Gastroesophageal sphincter (tissue), 4 donors: Measurements from ENCODE around the gene IL17F. TPM values are rescaled to one million over a fixed set of nuclear protein-coding genes. Genes with fewer than 3 reads are reported as not detected.

Source experiments
- ATAC-seq: fragments of 150-250 bp; one replicate; pipeline ENCODE4 v1.9.1; 2016; ENCODE audit warnings: mild to moderate bottlenecking, moderate library complexity
- H3K27ac ChIP-seq, 4 donors: fragments of 200-600 bp; sonication (generic) in 3 of 4; 1 replicate in 3 of 4; 2 replicates in 1 of 4; pipeline ENCODE4 v1.5.1; 2016 to 2019
- H3K27me3 ChIP-seq: fragments of 200-600 bp; sonication (generic); one replicate; pipeline ENCODE4 v1.5.1; 2019
- H3K36me3 ChIP-seq, 2 donors: fragments of 200-600 bp; sonication (generic); one replicate each; pipeline ENCODE4 v1.5.1; 2019; ENCODE audit warnings: control low read depth in 1 of 2
- H3K4me1 ChIP-seq, 3 donors: fragments of 200-600 bp; sonication (generic); 1 replicate in 2 of 3; 2 replicates in 1 of 3; pipeline ENCODE4 v1.5.1; 2016 to 2019; ENCODE audit warnings: control low read depth in 2 of 3
- H3K4me3 ChIP-seq, 2 donors: fragments of 200-600 bp; sonication (generic); one replicate each; pipeline ENCODE4 v1.5.1; 2019; ENCODE audit warnings: mild to moderate bottlenecking in 1 of 2, moderate library complexity in 1 of 2
- H3K9me3 ChIP-seq, 3 donors: fragments of 200-600 bp; sonication (generic); one replicate each; pipeline ENCODE4 v1.5.1; 2017 to 2019; ENCODE audit warnings: control low read depth in 2 of 3
- CTCF ChIP-seq, 4 experiments: fragments of 200-600 bp in 2 of 4; fragments of 450-650 bp in 2 of 4; sonication (generic) in 1 of 4; IDR thresholded peaks; one replicate each; pipeline ENCODE4 v1.5.1; 2017 to 2019; ENCODE audit warnings: antibody characterized with exemption in 4 of 4, mild to moderate bottlenecking in 2 of 4, moderate library complexity in 2 of 4
- EP300 ChIP-seq: sonication (generic); formaldehyde crosslinking; IDR thresholded peaks from one replicate; pipeline ENCODE4 v1.6.1; 2017; ENCODE audit warnings: antibody characterized with exemption, mild to moderate bottlenecking
- POLR2A ChIP-seq, 2 donors: fragments of 450-650 bp; IDR thresholded peaks; one replicate each; pipeline ENCODE4 v1.6.1; 2017; ENCODE audit warnings: antibody characterized with exemption in 2 of 2, mild to moderate bottlenecking in 2 of 2, moderate library complexity in 1 of 2
- POLR2AphosphoS5 ChIP-seq: sonication (generic); formaldehyde crosslinking; IDR thresholded peaks from one replicate; pipeline ENCODE4 v1.6.1; 2017; ENCODE audit warnings: antibody characterized with exemption
- WGBS, 2 donors: methylation state at CpG; one replicate each; pipeline ENCODE4 v1.1.5; 2018; ENCODE audit warnings: low coverage in 1 of 2; 5-methylcytosine and 5-hydroxymethylcytosine counted together
- total RNA-seq, 4 donors: library from RNA; depleted of rRNA; stranded (reverse); fragments of >200 nt; gene quantifications; one replicate each; pipeline ENCODE4 v1.1.0, GENCODE V29; 2016

IL17F gene
- total RNA-seq, 4 donors from 2014 or later, result not detected

GRCh38 chr6:52285177-52286068 is 41.1 kb upstream of the IL17F start:
- H3K27me3 ChIP-seq, result no peaks in the 10 kb centered on the region
- H3K27ac ChIP-seq, result peak overlapping the region in 3 of 4 donors; percentile 58 to 71 (median 68)
- 10 to 14% methylated on average over 12 of the region's 12 CpGs for WGBS, 2 donors
- peak in 3 of 4 experiments; percentile 20 to 36 (median 33) for TF ChIP-seq CTCF (IDR thresholded peaks at IDR 0.05)
- TF ChIP-seq POLR2A (IDR thresholded peaks at IDR 0.05), result no peak
- TF ChIP-seq EP300, result no peak
- H3K4me3 ChIP-seq, result peak overlapping the region; percentile 58 to 77
- no peaks in the 10 kb centered on the region for H3K9me3 ChIP-seq
- H3K4me1 ChIP-seq, result peaks cover 0 to 27% (median 2%) of the 10 kb centered on the region in 3 donors
- H3K36me3 ChIP-seq, result peaks cover 0 to 23% of the 10 kb centered on the region in 2 donors
- ATAC-seq, result no peak

GRCh38 chr6:52284460-52285176 is 40.3 kb upstream of the IL17F start, which contains the start of gene MCM3:
TSS of gene MCM3 (minus strand) at chr6:52284742. CDS start at chr6:52284674, 68 bp downstream.
- Histone ChIP-seq H3K27ac (peak within 1 kb of the TSS in 3 of 4 donors; percentile 79 to 82 (median 79)), H3K4me1 (peaks cover 0 to 27% (median 2%) of the 10 kb centered on the region in 3 donors), H3K27me3 (no peaks in the 10 kb centered on the region), H3K36me3 (peaks cover 0 to 31% of the 10 kb centered on the region in 2 donors), H3K4me3 (peak within 1 kb of the TSS; percentile 58 to 77), H3K9me3 (no peaks in the 10 kb centered on the region)
- TF ChIP-seq POLR2AphosphoS5 (peak; percentile 65), EP300 (no peak)
- 0% methylated on average over 6 of the region's 53 CpGs for WGBS, 2 donors
- ATAC-seq, result peak; percentile 100

GRCh38 chr6:52284131-52284459 is 39.8 kb upstream of the IL17F start:
- Histone ChIP-seq H3K4me1 (peaks cover 0 to 27% (median 2%) of the 10 kb centered on the region in 3 donors), H3K9me3 (no peaks in the 10 kb centered on the region), H3K27ac (peak overlapping the region in 3 of 4 donors; percentile 79 to 82 (median 79)), H3K4me3 (peak overlapping the region; percentile 58 to 77), H3K27me3 (no peaks in the 10 kb centered on the region), H3K36me3 (peaks cover 0 to 37% of the 10 kb centered on the region in 2 donors)
- WGBS, 2 donors, result 0% methylated on average over 2 to 4 of the region's 14 CpGs
- ATAC-seq, result no peak
- no peak for TF ChIP-seq POLR2AphosphoS5
- no peak for TF ChIP-seq POLR2A (IDR thresholded peaks at IDR 0.05)
- TF ChIP-seq CTCF (IDR thresholded peaks at IDR 0.05), result no peak
- TF ChIP-seq EP300, result no peak

GRCh38 chr6:52283111-52283510 is 38.8 kb upstream of the IL17F start:
- peaks cover 0 to 27% (median 2%) of the 10 kb centered on the region in 3 donors for H3K4me1 ChIP-seq
- no peak overlapping the region for H3K4me3 ChIP-seq
- 58 to 70% methylated on average over 6 of the region's 6 CpGs for WGBS, 2 donors
- H3K27ac ChIP-seq, result no peak overlapping the region
- H3K27me3 ChIP-seq, result no peaks in the 10 kb centered on the region
- TF ChIP-seq POLR2A (IDR thresholded peaks at IDR 0.05), result no peak
- TF ChIP-seq POLR2AphosphoS5, result no peak
- no peak for TF ChIP-seq EP300
- TF ChIP-seq CTCF (IDR thresholded peaks at IDR 0.05), result no peak
- no peak for ATAC-seq
- no peaks in the 10 kb centered on the region for H3K9me3 ChIP-seq
- H3K36me3 ChIP-seq, result peaks cover 0 to 46% of the 10 kb centered on the region in 2 donors

- TF ChIP-seq POLR2A (IDR thresholded peaks at IDR 0.05) (no peak), EP300 (no peak), POLR2AphosphoS5 (no peak), CTCF (IDR thresholded peaks at IDR 0.05) (no peak)
- no peak for ATAC-seq
- H3K36me3 ChIP-seq, result peaks cover 2 to 100% of the 10 kb centered on the region in 2 donors
Observed at GRCh38 chr6:52276130-52276529, 31.8 kb upstream of the IL17F start.

More at GRCh38 chr6:52276130-52276529, 31.8 kb upstream of the IL17F start:
- H3K4me3 ChIP-seq, result no peak overlapping the region
- WGBS, 2 donors, result 86 to 93% methylated on average over 6 to 8 of the region's 10 CpGs
- H3K27me3 ChIP-seq, result no peaks in the 10 kb centered on the region
- no peaks in the 10 kb centered on the region for H3K4me1 ChIP-seq
- H3K9me3 ChIP-seq, result no peaks in the 10 kb centered on the region
- no peak overlapping the region for H3K27ac ChIP-seq
